Parathyroid adenoma (tissue), 2 donors: ENCODE results near the gene RIN3.

Experiments used
- H2AFZ ChIP-seq: fragments of 300-600 bp; sonication (generic); one replicate; pipeline ENCODE4 v1.7.0; 2017; ENCODE audit warnings: antibody characterized with exemption, mild to moderate bottlenecking
- H3K27ac ChIP-seq: fragments of 300-600 bp; sonication (generic); one replicate; pipeline ENCODE4 v1.7.0; 2017
- H3K27me3 ChIP-seq: fragments of 300-600 bp; sonication (generic); one replicate; pipeline ENCODE4 v1.7.0; 2017; ENCODE audit warnings: low read length; ENCODE audit not compliant: control insufficient read depth, insufficient read depth
- H3K36me3 ChIP-seq: fragments of 300-600 bp; sonication (generic); one replicate; pipeline ENCODE4 v1.7.0; 2017; ENCODE audit warnings: low read length; ENCODE audit not compliant: control insufficient read depth, insufficient read depth
- H3K4me1 ChIP-seq: fragments of 300-600 bp; sonication (generic); one replicate; pipeline ENCODE4 v1.7.0; 2017; ENCODE audit warnings: control low read depth
- H3K4me2 ChIP-seq: fragments of 300-600 bp; sonication (generic); one replicate; pipeline ENCODE4 v1.7.0; 2017; ENCODE audit warnings: low read length
- H3K4me3 ChIP-seq: fragments of 300-600 bp; sonication (generic); one replicate; pipeline ENCODE4 v1.7.0; 2017; ENCODE audit warnings: low read depth, low read length
- H3K79me2 ChIP-seq: fragments of 300-600 bp; sonication (generic); one replicate; pipeline ENCODE4 v1.7.0; 2017; ENCODE audit warnings: control low read depth
- H3K9ac ChIP-seq: fragments of 300-600 bp; sonication (generic); one replicate; pipeline ENCODE4 v1.7.0; 2017; ENCODE audit warnings: mild to moderate bottlenecking
- H3K9me3 ChIP-seq: fragments of 300-600 bp; sonication (generic); one replicate; pipeline ENCODE4 v1.7.0; 2017; ENCODE audit warnings: low read length; ENCODE audit not compliant: control insufficient read depth
- TF ChIP-seq, protein P1 (sequence below): fragments of 300-600 bp; sonication (generic); IDR thresholded peaks from one replicate; pipeline ENCODE4 v1.7.0; 2017; ENCODE audit warnings: antibody characterized with exemption, mild to moderate bottlenecking
- donor health status: primary hyperparathyroidism.

The RIN3 gene

GRCh38 chr14:92472860-92473259 lies 40.7 kb upstream of the RIN3 start:
- TF ChIP-seq, protein P1, sequence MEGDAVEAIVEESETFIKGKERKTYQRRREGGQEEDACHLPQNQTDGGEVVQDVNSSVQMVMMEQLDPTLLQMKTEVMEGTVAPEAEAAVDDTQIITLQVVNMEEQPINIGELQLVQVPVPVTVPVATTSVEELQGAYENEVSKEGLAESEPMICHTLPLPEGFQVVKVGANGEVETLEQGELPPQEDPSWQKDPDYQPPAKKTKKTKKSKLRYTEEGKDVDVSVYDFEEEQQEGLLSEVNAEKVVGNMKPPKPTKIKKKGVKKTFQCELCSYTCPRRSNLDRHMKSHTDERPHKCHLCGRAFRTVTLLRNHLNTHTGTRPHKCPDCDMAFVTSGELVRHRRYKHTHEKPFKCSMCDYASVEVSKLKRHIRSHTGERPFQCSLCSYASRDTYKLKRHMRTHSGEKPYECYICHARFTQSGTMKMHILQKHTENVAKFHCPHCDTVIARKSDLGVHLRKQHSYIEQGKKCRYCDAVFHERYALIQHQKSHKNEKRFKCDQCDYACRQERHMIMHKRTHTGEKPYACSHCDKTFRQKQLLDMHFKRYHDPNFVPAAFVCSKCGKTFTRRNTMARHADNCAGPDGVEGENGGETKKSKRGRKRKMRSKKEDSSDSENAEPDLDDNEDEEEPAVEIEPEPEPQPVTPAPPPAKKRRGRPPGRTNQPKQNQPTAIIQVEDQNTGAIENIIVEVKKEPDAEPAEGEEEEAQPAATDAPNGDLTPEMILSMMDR, result no peak
- Histone ChIP-seq H3K79me2 (no peaks in the 10 kb centered on the region), H2AFZ (peak overlapping the region; percentile 51), H3K27me3 (no peaks in the 10 kb centered on the region), H3K27ac (peak overlapping the region; percentile 79), H3K4me3 (no peak overlapping the region), H3K36me3 (no peaks in the 10 kb centered on the region), H3K4me1 (peaks cover 22% of the 10 kb centered on the region), H3K4me2 (no peak overlapping the region), H3K9ac (no peak overlapping the region), H3K9me3 (no peaks in the 10 kb centered on the region)

- peak overlapping the region; percentile 79 for H3K27ac ChIP-seq
- H3K4me1 ChIP-seq, result peaks cover 22% of the 10 kb centered on the region
- H3K9me3 ChIP-seq, result no peaks in the 10 kb centered on the region
- H3K79me2 ChIP-seq, result no peaks in the 10 kb centered on the region
- H3K9ac ChIP-seq, result no peak overlapping the region
- no peaks in the 10 kb centered on the region for H3K36me3 ChIP-seq
- H3K4me3 ChIP-seq, result no peak overlapping the region
- TF ChIP-seq, protein P1, result no peak
- H2AFZ ChIP-seq, result peak overlapping the region; percentile 51
- no peaks in the 10 kb centered on the region for H3K27me3 ChIP-seq
- no peak overlapping the region for H3K4me2 ChIP-seq
Measured at GRCh38 chr14:92473261-92473968, 40.2 kb upstream of the RIN3 start.

DNA sequence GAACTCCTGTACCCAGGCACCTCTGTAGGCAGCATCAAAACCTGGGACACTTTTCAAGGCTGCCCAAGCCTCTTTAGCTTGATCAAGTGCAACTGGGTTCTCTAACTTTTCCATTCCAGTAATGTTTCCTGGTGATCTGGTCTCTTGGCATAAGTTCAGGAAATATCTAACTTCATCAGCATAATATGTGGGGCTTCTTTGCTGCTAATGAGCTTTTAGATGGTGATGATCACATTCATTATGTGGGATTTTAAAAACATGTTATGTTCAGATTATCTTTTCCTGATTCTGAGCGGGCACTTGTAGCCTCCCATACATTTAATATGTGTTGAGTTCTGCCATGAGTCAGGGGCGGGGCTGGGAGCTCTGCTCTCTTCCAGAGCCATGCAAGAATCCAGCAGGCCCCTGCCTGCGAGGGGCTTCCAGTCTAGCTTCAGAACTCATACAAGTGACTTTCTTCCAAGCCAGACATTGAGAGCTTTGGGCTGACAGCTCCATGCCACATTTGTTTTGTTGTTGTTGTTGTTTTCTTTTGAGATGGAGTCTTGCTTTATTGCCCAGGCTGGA lies 39.5 kb upstream of the RIN3 start:
- Histone ChIP-seq H3K4me2 (no peak overlapping the region), H2AFZ (peak overlapping the region; percentile 51), H3K4me3 (no peak overlapping the region), H3K79me2 (no peaks in the 10 kb centered on the region), H3K4me1 (peaks cover 22% of the 10 kb centered on the region), H3K9ac (no peak overlapping the region), H3K36me3 (no peaks in the 10 kb centered on the region), H3K9me3 (no peaks in the 10 kb centered on the region), H3K27ac (peak overlapping the region; percentile 79), H3K27me3 (no peaks in the 10 kb centered on the region)
- TF ChIP-seq, protein P1, result no peak

DNA sequence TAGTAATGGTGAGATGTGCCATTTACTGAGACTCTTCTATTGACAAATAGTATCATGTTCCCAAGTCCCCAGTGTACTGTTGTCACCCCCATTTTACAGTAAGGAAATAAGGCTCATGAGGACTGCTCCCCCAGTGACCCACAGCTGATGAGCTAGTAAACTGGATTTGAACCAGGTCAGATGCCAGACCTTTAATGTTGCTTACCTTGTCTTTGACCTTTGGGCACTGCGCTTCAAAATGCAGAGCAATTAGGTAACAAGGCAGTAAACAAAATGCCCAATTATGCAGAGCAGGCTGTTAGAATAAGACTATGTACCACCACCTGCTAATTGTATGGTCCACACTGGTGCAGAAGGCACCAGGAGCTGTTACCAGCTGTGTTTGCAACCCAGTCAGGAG lies 38.5 kb upstream of the RIN3 start:
- Histone ChIP-seq H3K27me3 (no peaks in the 10 kb centered on the region), H3K9ac (no peak overlapping the region), H3K79me2 (no peaks in the 10 kb centered on the region), H3K9me3 (no peaks in the 10 kb centered on the region), H3K4me2 (no peak overlapping the region), H3K4me1 (peaks cover 22% of the 10 kb centered on the region), H3K4me3 (no peak overlapping the region), H3K27ac (peak overlapping the region; percentile 24), H3K36me3 (no peaks in the 10 kb centered on the region), H2AFZ (peak overlapping the region; percentile 45)
- TF ChIP-seq, protein P1, result no peak
